NCI-H1092 (cell line): Measurements from ENCODE around the gene TTLL11.

Experiments
- DNase-seq: peaks from one replicate; lab custom pipeline; 2025; lab: John Stamatoyannopoulos, UW

Gene TTLL11

GRCh38 chr9:122092611-122093506, at the start of gene TTLL11:
TTLL11 (minus strand) TSS chr9:122093308; CDS start chr9:122093148, 160 bp downstream.
- DNase-seq = peak; percentile 89

DNA sequence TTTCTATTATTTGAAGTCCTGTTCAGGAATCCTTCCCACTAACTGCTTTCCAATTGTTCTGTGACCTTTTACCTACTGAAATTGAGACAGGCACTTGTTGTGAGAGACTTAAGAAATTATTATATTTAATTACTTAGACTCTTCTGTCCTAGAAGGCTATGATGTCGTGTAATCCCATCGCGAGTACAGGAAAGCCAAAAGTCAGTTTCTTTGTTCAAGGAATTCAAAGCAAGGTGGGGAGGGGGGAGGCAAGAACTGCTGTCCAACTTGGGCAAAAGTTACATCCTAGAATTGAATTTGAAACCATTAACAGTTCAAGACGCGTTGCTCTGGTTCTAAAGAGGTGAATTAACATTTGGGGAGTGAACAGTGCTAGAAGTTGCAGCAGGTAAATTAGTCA, 48.6 kb upstream of the TTLL11 start:
- DNase-seq = no peak

DNA sequence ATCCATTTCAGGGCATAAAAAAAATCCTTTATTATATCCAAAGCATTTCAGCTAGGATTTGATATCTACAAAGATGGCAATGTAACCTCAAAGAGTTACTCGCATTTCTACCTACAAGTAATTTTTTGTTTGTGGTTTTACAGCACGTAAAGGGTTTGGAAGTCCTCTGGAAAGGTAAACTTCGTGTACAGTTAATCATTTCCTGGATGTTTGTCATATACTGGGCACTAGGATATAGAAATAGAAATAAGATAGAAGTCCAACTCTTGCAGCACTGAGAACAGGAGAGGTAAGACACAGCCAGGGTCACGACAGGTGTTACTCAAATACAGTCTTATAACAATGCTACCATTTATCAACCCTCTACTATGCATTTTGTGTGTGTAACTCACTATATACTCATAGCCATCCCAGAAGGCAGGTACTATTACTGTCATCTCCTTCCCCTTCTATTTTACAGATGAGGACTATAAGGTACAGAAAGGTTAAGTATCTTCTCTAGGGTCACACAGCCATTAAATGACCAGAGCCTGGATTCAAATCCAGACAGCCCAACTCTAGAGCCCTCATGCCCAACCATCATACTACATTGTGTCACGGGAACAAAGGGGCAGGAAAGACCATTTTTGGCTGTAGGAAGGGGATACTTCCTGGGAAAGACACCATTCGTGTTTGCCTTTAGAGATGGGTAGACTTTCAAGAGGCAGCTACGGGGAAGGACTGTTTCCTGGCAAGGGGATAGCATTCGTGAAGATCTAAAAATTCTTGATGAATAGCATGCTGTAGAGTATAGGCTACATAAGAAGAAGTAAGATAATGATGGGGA, 47.5 kb upstream of the TTLL11 start:
- DNase-seq = no peak

GRCh38 chr9:122138560-122139268, 45.6 kb upstream of the TTLL11 start:
- DNase-seq = no peak

DNA sequence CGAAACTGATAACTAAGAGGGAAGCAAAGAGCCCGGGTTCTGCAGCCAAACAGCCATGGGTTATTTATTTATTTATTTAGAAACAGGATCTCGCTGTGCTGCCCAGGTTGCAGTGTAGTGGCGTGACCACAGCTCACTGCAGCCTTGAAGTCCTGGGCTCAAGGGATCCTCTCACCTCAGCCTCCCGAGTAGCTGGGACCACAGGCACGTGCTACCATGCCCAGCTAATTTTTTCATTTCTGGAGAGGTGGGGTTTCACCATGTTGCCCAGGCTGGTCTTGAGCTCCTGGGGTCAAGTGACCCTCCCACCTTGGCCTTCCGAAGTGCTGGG, 42.4 kb upstream of the TTLL11 start:
- DNase-seq = no peak

DNA sequence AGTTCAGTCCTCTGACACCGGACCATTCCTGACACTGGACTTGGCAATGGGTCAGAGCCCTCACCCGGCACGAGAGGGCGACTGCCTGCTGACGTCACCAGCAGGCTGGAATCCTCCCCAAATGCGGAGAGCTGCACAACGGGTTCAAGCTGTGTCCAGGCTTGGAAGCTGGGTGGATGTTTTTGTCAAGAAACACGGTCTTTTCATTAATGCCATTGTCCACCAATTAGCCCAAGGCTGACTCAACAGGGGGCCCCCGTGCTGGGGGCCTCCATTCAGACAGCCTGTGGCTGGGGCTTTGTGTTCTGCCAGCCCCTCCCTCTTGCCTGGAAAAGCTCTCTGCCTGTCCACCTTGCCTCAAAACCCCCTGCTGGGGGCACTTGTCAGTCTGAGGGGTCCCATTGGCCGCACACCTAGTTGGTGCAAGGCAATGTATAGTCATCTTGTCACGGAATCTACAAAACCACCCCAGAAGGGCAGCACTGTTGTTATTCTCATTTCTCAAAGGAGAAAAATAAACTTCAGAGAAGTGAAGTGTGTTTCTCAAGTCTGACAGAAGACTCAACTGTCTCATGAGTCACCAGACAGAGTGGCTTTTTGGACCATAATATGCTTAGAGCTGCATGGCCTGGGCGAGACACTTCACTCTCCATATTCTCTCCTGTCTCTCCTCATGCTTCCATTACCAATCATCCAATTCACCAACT, 41.9 kb upstream of the TTLL11 start:
- DNase-seq = no peak

DNA sequence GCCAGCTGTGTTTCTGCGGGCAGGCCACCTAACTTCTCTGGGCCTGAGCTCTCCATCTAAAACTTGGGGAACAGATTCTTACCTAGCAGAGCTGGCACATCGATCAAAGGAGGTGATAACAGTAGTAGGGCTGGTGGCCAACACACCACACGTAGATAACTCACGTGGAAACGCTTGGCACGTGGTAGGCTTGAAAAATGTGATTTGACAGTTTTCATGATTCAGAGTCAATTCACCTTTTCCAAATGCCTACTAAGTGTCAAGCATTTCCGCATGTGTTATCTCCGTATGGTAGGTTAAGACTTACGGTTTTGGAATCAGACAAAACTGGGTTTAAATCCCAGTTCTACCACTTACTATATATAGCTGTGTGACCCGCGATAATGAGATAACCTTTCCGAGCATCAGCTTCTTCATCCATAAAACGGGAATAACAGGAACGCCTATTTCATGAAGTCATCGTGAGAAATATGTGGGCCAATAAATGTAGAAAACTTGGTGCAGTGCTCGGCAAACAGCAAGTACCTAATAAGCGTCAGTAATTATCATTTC, 41.0 kb upstream of the TTLL11 start:
- DNase-seq = no peak

GRCh38 chr9:122133263-122133983, 40.3 kb upstream of the TTLL11 start:
- DNase-seq = no peak

DNA sequence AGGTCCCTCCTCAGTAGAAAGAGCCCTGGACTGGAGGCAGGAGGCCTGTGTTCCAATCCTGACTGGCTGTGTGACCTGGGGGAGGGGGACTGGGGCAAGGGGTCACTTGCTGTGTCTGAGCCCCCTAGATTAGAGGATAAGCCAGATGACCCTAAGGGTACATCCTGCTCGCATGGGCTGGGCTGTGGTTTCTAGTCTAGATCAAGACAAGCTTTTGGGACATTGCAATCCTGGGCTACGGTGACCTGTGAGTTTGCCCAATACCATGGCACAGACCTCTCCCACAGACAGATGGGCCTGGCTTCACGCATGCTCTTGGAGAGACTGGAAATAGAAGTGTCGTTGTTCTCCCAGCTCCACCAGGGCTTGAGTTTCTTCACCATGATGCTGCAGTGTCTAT, 39.4 kb upstream of the TTLL11 start:
- no peak for DNase-seq

GRCh38 chr9:122131401-122132001, 38.4 kb upstream of the TTLL11 start:
- peak; percentile 15 for DNase-seq

DNA sequence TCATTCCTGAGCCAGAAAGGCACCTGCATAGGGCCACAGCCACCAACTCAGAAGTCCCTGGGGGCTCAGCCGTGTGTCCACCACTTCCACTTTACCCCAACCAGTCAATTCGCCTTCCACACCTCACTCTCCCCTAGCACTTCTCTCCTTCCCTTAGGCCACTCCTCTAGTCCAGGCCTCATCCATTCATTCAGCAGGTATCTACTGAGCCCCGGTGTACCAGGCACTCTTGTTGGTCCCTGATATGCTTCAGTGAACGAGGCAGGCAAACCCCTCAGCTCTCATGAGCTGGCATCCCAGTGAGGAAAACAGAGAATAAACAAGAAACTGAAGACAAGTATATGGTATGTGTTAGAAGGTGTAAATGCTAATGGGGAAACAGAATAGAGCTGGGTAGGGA, 37.7 kb upstream of the TTLL11 start:
- no peak for DNase-seq

GRCh38 chr9:122129969-122130368, 36.9 kb upstream of the TTLL11 start:
- no peak for DNase-seq

- no peak for DNase-seq
Measured at GRCh38 chr9:122128969-122129343, 35.8 kb upstream of the TTLL11 start.

DNA sequence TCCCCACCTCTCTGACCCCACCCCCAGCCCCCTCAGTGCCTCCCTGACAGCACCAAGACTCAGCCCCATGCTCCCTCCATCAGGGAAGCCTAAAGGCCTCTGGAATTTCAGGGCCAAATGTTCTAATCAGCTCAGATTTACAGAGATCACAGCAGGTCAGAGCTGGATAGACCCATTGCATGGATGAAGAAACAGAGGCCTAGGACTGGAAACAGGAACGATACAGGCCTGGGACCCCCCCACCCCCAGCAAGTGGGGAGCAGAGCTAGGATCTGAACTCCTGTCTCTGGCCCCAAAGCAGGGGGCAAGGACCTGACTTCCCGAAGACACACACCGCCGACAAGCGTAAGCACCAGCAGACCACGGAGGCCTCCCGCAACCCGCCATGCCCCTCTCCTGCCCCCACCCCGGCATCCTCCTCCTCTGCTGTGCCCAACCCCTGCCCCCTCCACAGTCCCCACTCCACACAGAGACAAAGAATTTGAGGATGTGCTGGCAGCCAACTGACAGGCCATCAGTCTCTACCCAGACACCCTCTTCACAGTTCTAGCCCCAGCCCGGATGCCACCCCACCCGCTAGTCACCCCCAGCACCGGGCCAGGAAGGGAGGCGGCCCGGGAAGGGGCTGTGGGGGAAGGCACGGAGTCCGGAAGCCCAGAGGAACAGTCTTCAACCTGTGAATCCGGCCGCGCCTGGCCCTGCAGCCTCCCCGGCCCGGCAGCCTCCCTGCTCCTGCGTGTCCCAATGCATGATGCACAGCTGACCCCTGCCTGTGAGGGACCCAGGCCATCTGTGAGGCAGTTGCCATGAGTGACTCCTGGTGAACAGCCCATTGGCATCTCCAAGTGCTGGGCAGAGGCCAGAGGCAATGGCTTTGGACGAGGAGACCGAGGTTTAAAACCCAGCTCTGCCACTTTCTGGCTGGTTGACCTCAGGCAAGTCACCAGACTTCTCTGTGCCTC, 35.2 kb upstream of the TTLL11 start:
- DNase-seq = no peak

GRCh38 chr9:122127396-122127798, 34.3 kb upstream of the TTLL11 start:
- DNase-seq = no peak

DNA sequence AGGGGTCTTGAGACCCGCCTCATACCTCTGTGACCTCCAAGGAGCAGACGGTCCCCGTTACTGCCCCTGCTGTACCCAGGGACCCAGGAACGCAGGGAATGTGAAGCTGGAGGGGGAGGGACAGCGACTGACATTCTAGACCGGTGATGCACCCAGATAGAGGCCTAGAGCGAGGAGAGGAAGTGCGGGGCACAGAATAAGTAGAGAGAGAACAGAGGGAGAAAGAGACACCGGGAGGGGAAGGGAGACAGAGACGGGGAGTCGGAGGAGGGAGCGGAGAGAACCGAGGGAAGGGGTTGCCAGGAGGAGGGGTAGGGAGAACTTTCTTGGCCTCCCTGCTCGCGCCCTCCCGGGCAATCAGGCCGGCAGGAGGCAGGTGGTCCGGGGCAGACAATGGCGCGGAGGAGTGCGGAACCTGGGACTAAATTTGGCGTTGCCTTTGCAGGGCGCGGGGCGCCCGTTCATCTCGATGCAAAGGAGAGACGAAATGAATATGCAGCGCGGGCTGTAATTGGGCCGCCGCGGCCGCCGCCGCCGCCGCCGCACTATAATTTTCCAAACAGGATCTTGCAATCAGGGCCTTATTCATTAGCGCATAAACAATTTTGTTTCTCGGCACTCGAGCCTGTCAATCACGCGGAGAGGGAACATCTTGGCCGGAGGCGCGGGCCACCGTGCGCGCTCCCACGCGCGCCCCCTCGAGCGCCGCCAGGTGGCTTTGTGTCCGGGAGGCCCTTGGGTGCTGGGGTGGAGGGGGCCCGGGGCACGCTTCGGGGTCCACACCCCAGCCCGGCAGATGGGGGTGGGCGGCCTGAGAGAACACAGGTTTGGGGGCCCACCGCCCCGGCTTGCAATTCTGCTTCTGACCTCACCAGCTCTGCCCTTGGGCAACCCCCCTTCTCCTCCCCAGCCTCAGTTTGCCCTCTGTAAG, 33.5 kb upstream of the TTLL11 start:
- DNase-seq = no peak

GRCh38 chr9:122125509-122126330, 32.6 kb upstream of the TTLL11 start:
- DNase-seq = no peak
